B cell (primary cell): Measurements from ENCODE around the gene CRIM1.

Experiments
- EZH2 ChIP-seq: IDR thresholded peaks from 2 replicates; pipeline ENCODE4 v1.6.1; 2012; ENCODE audit warnings: borderline replicate concordance, low read depth, mild to moderate bottlenecking, moderate library complexity, low read length; ENCODE audit not compliant: insufficient read depth, poor library complexity, severe bottlenecking
- TF ChIP-seq, protein P1 (sequence below): fragments of 200-600 bp; IDR thresholded peaks from one replicate; pipeline ENCODE4 v1.8.0; 2022; ENCODE audit warnings: antibody characterized with exemption, mild to moderate bottlenecking

- TF ChIP-seq EZH2 = no peak
- TF ChIP-seq, protein P1, sequence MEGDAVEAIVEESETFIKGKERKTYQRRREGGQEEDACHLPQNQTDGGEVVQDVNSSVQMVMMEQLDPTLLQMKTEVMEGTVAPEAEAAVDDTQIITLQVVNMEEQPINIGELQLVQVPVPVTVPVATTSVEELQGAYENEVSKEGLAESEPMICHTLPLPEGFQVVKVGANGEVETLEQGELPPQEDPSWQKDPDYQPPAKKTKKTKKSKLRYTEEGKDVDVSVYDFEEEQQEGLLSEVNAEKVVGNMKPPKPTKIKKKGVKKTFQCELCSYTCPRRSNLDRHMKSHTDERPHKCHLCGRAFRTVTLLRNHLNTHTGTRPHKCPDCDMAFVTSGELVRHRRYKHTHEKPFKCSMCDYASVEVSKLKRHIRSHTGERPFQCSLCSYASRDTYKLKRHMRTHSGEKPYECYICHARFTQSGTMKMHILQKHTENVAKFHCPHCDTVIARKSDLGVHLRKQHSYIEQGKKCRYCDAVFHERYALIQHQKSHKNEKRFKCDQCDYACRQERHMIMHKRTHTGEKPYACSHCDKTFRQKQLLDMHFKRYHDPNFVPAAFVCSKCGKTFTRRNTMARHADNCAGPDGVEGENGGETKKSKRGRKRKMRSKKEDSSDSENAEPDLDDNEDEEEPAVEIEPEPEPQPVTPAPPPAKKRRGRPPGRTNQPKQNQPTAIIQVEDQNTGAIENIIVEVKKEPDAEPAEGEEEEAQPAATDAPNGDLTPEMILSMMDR = no peak
These were observed 213.1 kb downstream of the CRIM1 start for GRCh38 chr2:36568516-36569246.
